ENCODE results near the gene GPRIN3. TPM values are rescaled to one million over a fixed set of nuclear protein-coding genes. Genes with fewer than 3 reads are reported as not detected.
A peak's percentile ranks its signal among the peaks of the same experiment; 100 is the strongest.

GPRIN3 gene
- total RNA-seq, 2 donors from 2014 or later, result 2.1 to 2.3 TPM

DNA sequence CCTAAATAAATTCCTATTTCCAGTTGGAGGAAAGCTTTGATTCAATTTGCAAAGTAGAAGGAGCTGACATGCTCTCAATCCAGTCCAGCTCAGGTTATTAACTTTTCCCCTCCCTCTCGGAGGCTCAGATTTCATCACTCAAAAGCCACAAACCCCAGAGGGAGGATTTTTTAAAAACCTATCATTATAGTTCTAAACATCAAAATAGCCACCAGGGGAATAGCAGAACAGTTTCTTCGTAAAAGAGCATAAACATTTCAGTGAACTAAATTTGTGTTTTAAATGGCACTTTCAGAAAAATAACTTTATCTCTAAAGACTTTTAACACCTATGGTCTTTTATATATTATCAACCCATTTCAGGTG is 8.8 kb downstream of the GPRIN3 start:
- no peaks in the 10 kb centered on the region for H3K4me1 ChIP-seq (ENCODE audit: control insufficient read depth, insufficient read depth, low read length)
- H3K4me3 ChIP-seq (ENCODE audit: low read length), result no peak overlapping the region
- no peak overlapping the region for H3K4me3 Mint-ChIP-seq
- H3K4me1 Mint-ChIP-seq, result peaks cover 7% of the 10 kb centered on the region
- no peak overlapping the region for H3K27ac ChIP-seq (ENCODE audit: low read depth, low read length)
- no peak overlapping the region for H3K9ac ChIP-seq (ENCODE audit: extremely low read depth, low read length, poor library complexity, severe bottlenecking)
- no peaks in the 10 kb centered on the region for H3K36me3 ChIP-seq (ENCODE audit: control insufficient read depth, insufficient read depth, low read length)
- no peaks in the 10 kb centered on the region for H3K27me3 Mint-ChIP-seq (ENCODE audit: insufficient read depth)
- H3K36me3 Mint-ChIP-seq (ENCODE audit: low read depth), result no peaks in the 10 kb centered on the region
- no peaks in the 10 kb centered on the region for H3K27me3 ChIP-seq (ENCODE audit: control insufficient read depth, insufficient read depth, low read length, poor library complexity, severe bottlenecking)
- DNase-seq, result no peak
- H3K9me3 Mint-ChIP-seq, result no peaks in the 10 kb centered on the region
- H3K9me3 ChIP-seq (ENCODE audit: control insufficient read depth, low read length), result no peaks in the 10 kb centered on the region
- WGBS, 2 experiments (ENCODE audit: insufficient coverage in 1 of 2, insufficient read length in 1 of 2), result 85 to 100% methylated on average over 1 to 2 of the region's 2 CpGs
- H3K27ac Mint-ChIP-seq, result no peak overlapping the region
- TF ChIP-seq, protein P1, sequence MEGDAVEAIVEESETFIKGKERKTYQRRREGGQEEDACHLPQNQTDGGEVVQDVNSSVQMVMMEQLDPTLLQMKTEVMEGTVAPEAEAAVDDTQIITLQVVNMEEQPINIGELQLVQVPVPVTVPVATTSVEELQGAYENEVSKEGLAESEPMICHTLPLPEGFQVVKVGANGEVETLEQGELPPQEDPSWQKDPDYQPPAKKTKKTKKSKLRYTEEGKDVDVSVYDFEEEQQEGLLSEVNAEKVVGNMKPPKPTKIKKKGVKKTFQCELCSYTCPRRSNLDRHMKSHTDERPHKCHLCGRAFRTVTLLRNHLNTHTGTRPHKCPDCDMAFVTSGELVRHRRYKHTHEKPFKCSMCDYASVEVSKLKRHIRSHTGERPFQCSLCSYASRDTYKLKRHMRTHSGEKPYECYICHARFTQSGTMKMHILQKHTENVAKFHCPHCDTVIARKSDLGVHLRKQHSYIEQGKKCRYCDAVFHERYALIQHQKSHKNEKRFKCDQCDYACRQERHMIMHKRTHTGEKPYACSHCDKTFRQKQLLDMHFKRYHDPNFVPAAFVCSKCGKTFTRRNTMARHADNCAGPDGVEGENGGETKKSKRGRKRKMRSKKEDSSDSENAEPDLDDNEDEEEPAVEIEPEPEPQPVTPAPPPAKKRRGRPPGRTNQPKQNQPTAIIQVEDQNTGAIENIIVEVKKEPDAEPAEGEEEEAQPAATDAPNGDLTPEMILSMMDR (conservative IDR thresholded peaks at IDR 0.05), result peak; percentile 16

DNA sequence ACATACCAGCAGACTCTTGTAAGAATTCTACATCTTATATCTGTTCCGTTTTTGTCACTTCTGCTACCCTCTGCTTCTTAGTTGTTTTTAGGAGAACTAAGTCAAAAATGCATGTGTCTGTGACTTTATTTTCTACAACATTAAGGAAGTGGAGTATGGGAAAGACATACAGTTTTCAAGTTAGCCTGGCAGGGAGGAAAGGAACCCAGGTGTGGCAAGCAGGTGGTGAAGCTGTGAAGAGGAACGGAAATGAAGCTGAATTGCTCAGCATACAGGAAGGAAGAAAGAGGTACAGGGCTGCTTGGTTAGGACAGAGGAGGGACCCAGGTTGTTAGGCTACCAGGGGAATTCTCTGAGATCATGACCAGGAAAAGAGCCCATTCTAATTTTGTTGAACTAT is 9.4 kb downstream of the GPRIN3 start:
- H3K36me3 ChIP-seq (ENCODE audit: control insufficient read depth, insufficient read depth, low read length), result no peaks in the 10 kb centered on the region
- no peaks in the 10 kb centered on the region for H3K4me1 ChIP-seq (ENCODE audit: control insufficient read depth, insufficient read depth, low read length)
- no peaks in the 10 kb centered on the region for H3K9me3 Mint-ChIP-seq
- H3K9ac ChIP-seq (ENCODE audit: extremely low read depth, low read length, poor library complexity, severe bottlenecking), result no peak overlapping the region
- TF ChIP-seq, protein P1 (conservative IDR thresholded peaks at IDR 0.05), result no peak
- H3K4me1 Mint-ChIP-seq, result peaks cover 7% of the 10 kb centered on the region
- no peaks in the 10 kb centered on the region for H3K36me3 Mint-ChIP-seq (ENCODE audit: low read depth)
- no peak overlapping the region for H3K27ac Mint-ChIP-seq
- no peak overlapping the region for H3K27ac ChIP-seq (ENCODE audit: low read depth, low read length)
- H3K27me3 ChIP-seq (ENCODE audit: control insufficient read depth, insufficient read depth, low read length, poor library complexity, severe bottlenecking), result no peaks in the 10 kb centered on the region
- no peak overlapping the region for H3K4me3 Mint-ChIP-seq
- H3K4me3 ChIP-seq (ENCODE audit: low read length), result no peak overlapping the region
- H3K27me3 Mint-ChIP-seq (ENCODE audit: insufficient read depth), result no peaks in the 10 kb centered on the region
- no peaks in the 10 kb centered on the region for H3K9me3 ChIP-seq (ENCODE audit: control insufficient read depth, low read length)
- DNase-seq, result no peak
- 92 to 96% methylated on average over 2 of the region's 2 CpGs for WGBS, 2 experiments (ENCODE audit: insufficient coverage in 1 of 2, insufficient read length in 1 of 2)

DNA sequence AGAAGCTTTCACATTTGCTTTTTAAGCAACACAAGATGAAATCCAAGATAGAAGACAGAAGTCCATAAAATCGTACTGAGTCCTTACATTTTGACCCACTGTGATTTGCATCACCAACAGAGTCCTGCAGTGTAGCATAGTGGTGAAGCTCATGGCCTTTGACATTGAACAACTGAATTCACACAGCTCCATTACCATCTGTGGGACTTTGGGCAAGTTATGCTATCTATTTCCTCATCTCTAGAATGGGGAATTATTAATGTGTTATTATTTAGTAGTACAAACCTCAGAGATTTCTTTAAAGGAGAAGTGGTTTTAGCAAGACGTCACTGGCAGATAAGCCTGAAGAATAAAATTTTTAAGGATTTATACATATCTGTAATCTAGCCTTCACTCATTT is 10.7 kb downstream of the GPRIN3 start:
- no peaks in the 10 kb centered on the region for H3K4me1 ChIP-seq (ENCODE audit: control insufficient read depth, insufficient read depth, low read length)
- peaks cover under 1% of the 10 kb centered on the region for H3K9me3 Mint-ChIP-seq
- no peak overlapping the region for H3K27ac Mint-ChIP-seq
- H3K27me3 Mint-ChIP-seq (ENCODE audit: insufficient read depth), result no peaks in the 10 kb centered on the region
- H3K4me3 Mint-ChIP-seq, result no peak overlapping the region
- no peaks in the 10 kb centered on the region for H3K36me3 Mint-ChIP-seq (ENCODE audit: low read depth)
- 57 to 92% methylated on average over 1 to 2 of the region's 2 CpGs for WGBS, 2 experiments (ENCODE audit: insufficient coverage in 1 of 2, insufficient read length in 1 of 2)
- no peak overlapping the region for H3K4me3 ChIP-seq (ENCODE audit: low read length)
- H3K4me1 Mint-ChIP-seq, result peaks cover 7% of the 10 kb centered on the region
- no peak for DNase-seq
- no peak overlapping the region for H3K27ac ChIP-seq (ENCODE audit: low read depth, low read length)
- no peak overlapping the region for H3K9ac ChIP-seq (ENCODE audit: extremely low read depth, low read length, poor library complexity, severe bottlenecking)
- peaks cover 2% of the 10 kb centered on the region for H3K9me3 ChIP-seq (ENCODE audit: control insufficient read depth, low read length)
- no peaks in the 10 kb centered on the region for H3K36me3 ChIP-seq (ENCODE audit: control insufficient read depth, insufficient read depth, low read length)
- H3K27me3 ChIP-seq (ENCODE audit: control insufficient read depth, insufficient read depth, low read length, poor library complexity, severe bottlenecking), result no peaks in the 10 kb centered on the region
- TF ChIP-seq, protein P1 (conservative IDR thresholded peaks at IDR 0.05), result no peak
